HL-60 (cell line): ENCODE data around the gene NAPB.

Experiments used
- DNase-seq, 2 experiments: peaks; one replicate each; pipeline ENCODE4 v3.0.0-alpha.2; 2010 to 2020; ENCODE audit warnings: low read depth in 1 of 2, low spot score in 1 of 2
- H3K27ac ChIP-seq: fragments of 250-450 bp; sonication (Bioruptor Pico); replicated peaks from 2 replicates; pipeline ENCODE4 v1.5.1; 2020; ENCODE audit warnings: mild to moderate bottlenecking, moderate library complexity
- H3K27me3 ChIP-seq: fragments of 250-450 bp; sonication (Bioruptor Pico); 2 replicates; pipeline ENCODE4 v1.5.1; 2021; ENCODE audit warnings: mild to moderate bottlenecking, moderate library complexity; ENCODE audit not compliant: insufficient read depth, poor library complexity, severe bottlenecking
- H3K4me3 ChIP-seq: replicated peaks from 2 replicates; pipeline ENCODE4 v1.5.1; 2011; ENCODE audit warnings: mild to moderate bottlenecking, control low read depth, low read length; ENCODE audit not compliant: insufficient read depth
- GABPA ChIP-seq: IDR thresholded peaks from 2 replicates; pipeline ENCODE4 v1.6.1; 2012; ENCODE audit warnings: low read depth
- POLR2AphosphoS5 ChIP-seq: IDR thresholded peaks from 2 replicates; pipeline ENCODE4 v1.6.1; 2012; ENCODE audit warnings: low read depth
- SPI1 ChIP-seq: IDR thresholded peaks from 2 replicates; pipeline ENCODE4 v1.6.1; 2012; ENCODE audit warnings: low read depth, mild to moderate bottlenecking, borderline replicate concordance
- TF ChIP-seq, protein P1 (sequence below): IDR thresholded peaks from 2 replicates; pipeline ENCODE4 v1.6.1; 2012; ENCODE audit warnings: low read depth; ENCODE audit not compliant: insufficient replicate concordance
- TF ChIP-seq, protein P2 (sequence below): IDR thresholded peaks from one replicate; pipeline ENCODE4 v1.5.1; 2011; ENCODE audit warnings: low read length, control low read depth, inconsistent platforms; ENCODE audit not compliant: insufficient read depth

NAPB gene

DNA sequence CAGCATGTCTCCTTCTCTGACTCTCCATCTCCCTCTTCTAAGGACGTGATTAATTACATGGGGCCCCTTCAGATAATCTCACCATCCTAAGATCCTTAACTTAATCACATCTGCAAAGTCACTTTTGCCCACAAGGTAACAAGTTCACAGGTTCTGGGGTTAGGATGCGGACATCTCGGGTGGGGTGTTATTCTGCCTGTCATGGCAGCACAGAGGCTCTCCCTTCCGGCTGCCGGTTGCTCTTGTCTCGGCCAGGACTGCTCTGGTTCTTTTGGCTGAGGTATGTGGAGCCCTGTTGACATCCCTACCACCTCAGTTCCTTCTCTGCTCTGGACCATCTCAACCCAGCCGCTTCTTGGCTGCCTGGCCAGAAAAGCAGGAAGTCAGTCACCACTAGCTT lies 35.6 kb upstream of the NAPB start:
- peaks cover under 1% of the 10 kb centered on the region for H3K27me3 ChIP-seq
- TF ChIP-seq POLR2AphosphoS5 (no peak), SPI1 (no peak), GABPA (no peak)
- TF ChIP-seq, protein P1, sequence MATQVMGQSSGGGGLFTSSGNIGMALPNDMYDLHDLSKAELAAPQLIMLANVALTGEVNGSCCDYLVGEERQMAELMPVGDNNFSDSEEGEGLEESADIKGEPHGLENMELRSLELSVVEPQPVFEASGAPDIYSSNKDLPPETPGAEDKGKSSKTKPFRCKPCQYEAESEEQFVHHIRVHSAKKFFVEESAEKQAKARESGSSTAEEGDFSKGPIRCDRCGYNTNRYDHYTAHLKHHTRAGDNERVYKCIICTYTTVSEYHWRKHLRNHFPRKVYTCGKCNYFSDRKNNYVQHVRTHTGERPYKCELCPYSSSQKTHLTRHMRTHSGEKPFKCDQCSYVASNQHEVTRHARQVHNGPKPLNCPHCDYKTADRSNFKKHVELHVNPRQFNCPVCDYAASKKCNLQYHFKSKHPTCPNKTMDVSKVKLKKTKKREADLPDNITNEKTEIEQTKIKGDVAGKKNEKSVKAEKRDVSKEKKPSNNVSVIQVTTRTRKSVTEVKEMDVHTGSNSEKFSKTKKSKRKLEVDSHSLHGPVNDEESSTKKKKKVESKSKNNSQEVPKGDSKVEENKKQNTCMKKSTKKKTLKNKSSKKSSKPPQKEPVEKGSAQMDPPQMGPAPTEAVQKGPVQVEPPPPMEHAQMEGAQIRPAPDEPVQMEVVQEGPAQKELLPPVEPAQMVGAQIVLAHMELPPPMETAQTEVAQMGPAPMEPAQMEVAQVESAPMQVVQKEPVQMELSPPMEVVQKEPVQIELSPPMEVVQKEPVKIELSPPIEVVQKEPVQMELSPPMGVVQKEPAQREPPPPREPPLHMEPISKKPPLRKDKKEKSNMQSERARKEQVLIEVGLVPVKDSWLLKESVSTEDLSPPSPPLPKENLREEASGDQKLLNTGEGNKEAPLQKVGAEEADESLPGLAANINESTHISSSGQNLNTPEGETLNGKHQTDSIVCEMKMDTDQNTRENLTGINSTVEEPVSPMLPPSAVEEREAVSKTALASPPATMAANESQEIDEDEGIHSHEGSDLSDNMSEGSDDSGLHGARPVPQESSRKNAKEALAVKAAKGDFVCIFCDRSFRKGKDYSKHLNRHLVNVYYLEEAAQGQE = no peak
- TF ChIP-seq, protein P2, sequence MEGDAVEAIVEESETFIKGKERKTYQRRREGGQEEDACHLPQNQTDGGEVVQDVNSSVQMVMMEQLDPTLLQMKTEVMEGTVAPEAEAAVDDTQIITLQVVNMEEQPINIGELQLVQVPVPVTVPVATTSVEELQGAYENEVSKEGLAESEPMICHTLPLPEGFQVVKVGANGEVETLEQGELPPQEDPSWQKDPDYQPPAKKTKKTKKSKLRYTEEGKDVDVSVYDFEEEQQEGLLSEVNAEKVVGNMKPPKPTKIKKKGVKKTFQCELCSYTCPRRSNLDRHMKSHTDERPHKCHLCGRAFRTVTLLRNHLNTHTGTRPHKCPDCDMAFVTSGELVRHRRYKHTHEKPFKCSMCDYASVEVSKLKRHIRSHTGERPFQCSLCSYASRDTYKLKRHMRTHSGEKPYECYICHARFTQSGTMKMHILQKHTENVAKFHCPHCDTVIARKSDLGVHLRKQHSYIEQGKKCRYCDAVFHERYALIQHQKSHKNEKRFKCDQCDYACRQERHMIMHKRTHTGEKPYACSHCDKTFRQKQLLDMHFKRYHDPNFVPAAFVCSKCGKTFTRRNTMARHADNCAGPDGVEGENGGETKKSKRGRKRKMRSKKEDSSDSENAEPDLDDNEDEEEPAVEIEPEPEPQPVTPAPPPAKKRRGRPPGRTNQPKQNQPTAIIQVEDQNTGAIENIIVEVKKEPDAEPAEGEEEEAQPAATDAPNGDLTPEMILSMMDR = no peak
- no peak overlapping the region for H3K4me3 ChIP-seq
- no peak overlapping the region for H3K27ac ChIP-seq
- DNase-seq = no peak

DNA sequence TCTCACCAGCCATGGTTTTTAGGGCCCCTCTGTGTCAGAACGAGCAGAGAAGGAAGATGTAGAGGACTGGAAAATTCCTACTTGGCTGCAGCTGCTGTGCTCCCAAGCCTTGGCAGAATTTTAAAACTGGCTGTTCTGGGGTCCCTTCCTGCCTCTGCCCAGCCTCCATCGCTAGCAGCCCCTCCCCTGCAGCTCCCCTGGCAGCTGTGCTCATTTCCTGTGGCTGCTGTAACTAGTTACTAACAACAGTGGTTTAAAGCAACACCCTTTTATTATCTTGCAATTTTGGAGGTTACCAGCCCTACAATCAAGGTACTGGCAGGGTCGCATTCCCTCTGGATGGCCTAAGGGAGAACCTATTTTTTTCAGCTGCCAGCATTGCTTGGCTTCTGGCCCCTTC lies 35.1 kb upstream of the NAPB start:
- TF ChIP-seq, protein P2 = no peak
- TF ChIP-seq SPI1 = no peak
- TF ChIP-seq POLR2AphosphoS5 = no peak
- TF ChIP-seq GABPA = no peak
- TF ChIP-seq, protein P1 = no peak
- no peak for DNase-seq
- no peaks in the 10 kb centered on the region for H3K27me3 ChIP-seq
- H3K27ac ChIP-seq = no peak overlapping the region
- H3K4me3 ChIP-seq = no peak overlapping the region

DNA sequence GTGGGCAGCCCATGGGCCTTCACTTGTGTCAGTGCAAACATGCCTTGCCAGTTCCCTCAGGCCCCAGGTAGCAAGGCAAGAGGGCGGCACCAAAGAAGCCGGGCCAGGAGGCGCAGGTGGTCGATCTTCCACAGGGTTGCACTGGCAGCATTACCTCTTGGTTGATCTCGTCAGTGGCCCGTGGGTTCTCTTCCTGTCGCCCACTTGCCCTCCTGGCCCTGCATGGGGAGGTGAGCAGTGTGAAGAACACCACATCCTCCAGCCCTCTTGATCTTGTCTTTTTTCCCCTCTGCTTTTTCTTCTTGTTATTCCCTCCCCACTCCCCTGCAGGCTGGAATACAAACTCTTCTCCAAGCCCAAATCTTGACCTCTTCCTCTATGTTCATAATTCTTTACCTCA lies 34.4 kb upstream of the NAPB start:
- no peak for DNase-seq
- H3K4me3 ChIP-seq = no peak overlapping the region
- no peak for TF ChIP-seq POLR2AphosphoS5
- TF ChIP-seq, protein P1 = no peak
- TF ChIP-seq SPI1 = no peak
- TF ChIP-seq, protein P2 = no peak
- no peak for TF ChIP-seq GABPA
- H3K27me3 ChIP-seq = no peaks in the 10 kb centered on the region
- H3K27ac ChIP-seq = no peak overlapping the region
